Measurements from ENCODE around the gene C11orf65. TPM values are rescaled to one million over a fixed set of nuclear protein-coding genes. Genes with fewer than 3 reads are reported as not detected.

The C11orf65 gene
- total and polyA plus RNA-seq, 2 experiments from 2014 or later, result 0.58 TPM; not detected in 1

GRCh38 chr11:108495326-108495725 is 28.0 kb upstream of the C11orf65 start:
- H3K9me3 ChIP-seq (ENCODE audit: low read depth), result no peaks in the 10 kb centered on the region
- H3K27ac ChIP-seq, result no peak overlapping the region
- WGBS, 2 experiments (ENCODE audit: low coverage in 1 of 2, low lambda C conversion rate in 2 of 2, missing lambda C conversion rate in 2 of 2), result 83 to 85% methylated on average over 3 of the region's 3 CpGs
- H3K9me2 ChIP-seq (ENCODE audit: insufficient read depth), result no peaks in the 10 kb centered on the region
- H3K4me3 ChIP-seq, result no peak overlapping the region
- peaks cover 31% of the 10 kb centered on the region for H3K79me2 ChIP-seq (ENCODE audit: insufficient read depth)
- no peak overlapping the region for H2AFZ ChIP-seq
- H3K4me2 ChIP-seq (ENCODE audit: unreplicated experiment), result no peak overlapping the region
- in situ Hi-C loops (cut with MboI), result no loop called here
- no peak overlapping the region for H3K9ac ChIP-seq
- no peak for DNase-seq
- no peak for TF ChIP-seq EZH2phosphoT487 (IDR thresholded peaks at IDR 0.05; ENCODE audit: insufficient read depth, low read depth)
- TF ChIP-seq EZH2 (IDR thresholded peaks at IDR 0.05; ENCODE audit: insufficient read depth, poor library complexity, severe bottlenecking), result no peak
- peaks cover 20% of the 10 kb centered on the region for H3F3A ChIP-seq (ENCODE audit: insufficient read depth)
- H3K36me3 ChIP-seq (ENCODE audit: low read depth), result no peaks in the 10 kb centered on the region
- H4K20me1 ChIP-seq (ENCODE audit: insufficient read depth), result no peaks in the 10 kb centered on the region
- no peaks in the 10 kb centered on the region for H3K27me3 ChIP-seq (replicated peaks; ENCODE audit: insufficient read depth)
- peaks cover 11% of the 10 kb centered on the region for H3K4me1 ChIP-seq (ENCODE audit: insufficient read depth)

- in situ Hi-C loops (cut with MboI), result no loop called here
- H3K4me3 ChIP-seq, result no peak overlapping the region
- 39 to 47% methylated on average over 6 of the region's 6 CpGs for WGBS, 2 experiments (ENCODE audit: low coverage in 1 of 2, low lambda C conversion rate in 2 of 2, missing lambda C conversion rate in 2 of 2)
- H3K9me2 ChIP-seq (ENCODE audit: insufficient read depth), result no peaks in the 10 kb centered on the region
- DNase-seq, result no peak
- no peak overlapping the region for H3K9ac ChIP-seq
- H3K36me3 ChIP-seq (ENCODE audit: low read depth), result no peaks in the 10 kb centered on the region
- TF ChIP-seq EZH2 (IDR thresholded peaks at IDR 0.05; ENCODE audit: insufficient read depth, poor library complexity, severe bottlenecking), result no peak
- no peak for TF ChIP-seq EZH2phosphoT487 (IDR thresholded peaks at IDR 0.05; ENCODE audit: insufficient read depth, low read depth)
- H3K79me2 ChIP-seq (ENCODE audit: insufficient read depth), result peaks cover 31% of the 10 kb centered on the region
- H3K4me2 ChIP-seq (ENCODE audit: unreplicated experiment), result no peak overlapping the region
- H3F3A ChIP-seq (ENCODE audit: insufficient read depth), result peaks cover 19% of the 10 kb centered on the region
- H2AFZ ChIP-seq, result no peak overlapping the region
- H4K20me1 ChIP-seq (ENCODE audit: insufficient read depth), result no peaks in the 10 kb centered on the region
- peaks cover 11% of the 10 kb centered on the region for H3K4me1 ChIP-seq (ENCODE audit: insufficient read depth)
- no peaks in the 10 kb centered on the region for H3K9me3 ChIP-seq (ENCODE audit: low read depth)
- no peaks in the 10 kb centered on the region for H3K27me3 ChIP-seq (replicated peaks; ENCODE audit: insufficient read depth)
- no peak overlapping the region for H3K27ac ChIP-seq
Observed at GRCh38 chr11:108494182-108494581, 26.9 kb upstream of the C11orf65 start.

- no peak overlapping the region for H3K4me2 ChIP-seq (ENCODE audit: unreplicated experiment)
- no peaks in the 10 kb centered on the region for H4K20me1 ChIP-seq (ENCODE audit: insufficient read depth)
- H3K36me3 ChIP-seq (ENCODE audit: low read depth), result no peaks in the 10 kb centered on the region
- no peak for DNase-seq
- peaks cover 8% of the 10 kb centered on the region for H3K4me1 ChIP-seq (ENCODE audit: insufficient read depth)
- no peaks in the 10 kb centered on the region for H3K9me2 ChIP-seq (ENCODE audit: insufficient read depth)
- no peaks in the 10 kb centered on the region for H3K27me3 ChIP-seq (replicated peaks; ENCODE audit: insufficient read depth)
- H3K79me2 ChIP-seq (ENCODE audit: insufficient read depth), result peaks cover 31% of the 10 kb centered on the region
- H3K9me3 ChIP-seq (ENCODE audit: low read depth), result no peaks in the 10 kb centered on the region
- no peak overlapping the region for H3K4me3 ChIP-seq
- no peak overlapping the region for H3K27ac ChIP-seq
- in situ Hi-C loops (cut with MboI), result no loop called here
- no peak overlapping the region for H3K9ac ChIP-seq
- no peak overlapping the region for H2AFZ ChIP-seq
- WGBS, 2 experiments (ENCODE audit: low coverage in 1 of 2, low lambda C conversion rate in 2 of 2, missing lambda C conversion rate in 2 of 2), result 98 to 100% methylated on average over 3 of the region's 3 CpGs
- TF ChIP-seq EZH2phosphoT487 (IDR thresholded peaks at IDR 0.05; ENCODE audit: insufficient read depth, low read depth) (no peak), EZH2 (IDR thresholded peaks at IDR 0.05; ENCODE audit: insufficient read depth, poor library complexity, severe bottlenecking) (no peak)
- H3F3A ChIP-seq (ENCODE audit: insufficient read depth), result peaks cover 14% of the 10 kb centered on the region
Observed at GRCh38 chr11:108491936-108492335, 24.6 kb upstream of the C11orf65 start.

DNA sequence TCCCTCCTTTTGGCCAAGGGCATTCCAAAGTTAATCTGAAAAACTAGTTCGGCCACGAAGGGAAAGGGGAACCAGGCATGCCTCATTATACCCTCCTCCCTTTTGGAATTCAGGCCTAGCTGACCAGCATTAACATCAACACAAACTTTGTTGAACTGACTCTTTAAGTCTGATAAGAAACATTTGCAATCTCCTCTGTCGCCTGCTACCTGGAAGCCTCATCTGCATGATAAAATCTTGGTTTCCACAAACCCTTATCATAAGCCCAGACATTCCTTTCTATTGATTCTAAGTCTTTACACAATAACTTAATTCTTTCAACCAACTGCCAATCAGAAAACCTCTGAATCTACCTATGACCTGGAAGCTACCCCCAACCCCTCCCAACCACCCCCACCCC is 19.5 kb upstream of the C11orf65 start:
- Histone ChIP-seq H3K4me1 (ENCODE audit: insufficient read depth) (no peaks in the 10 kb centered on the region), H3K79me2 (ENCODE audit: insufficient read depth) (0 out of 2 replicates have a peak, but pooled peaks cover 3% of the 10 kb centered on the region), H3K9ac (no peak overlapping the region), H3F3A (ENCODE audit: insufficient read depth) (no peaks in the 10 kb centered on the region), H4K20me1 (ENCODE audit: insufficient read depth) (no peaks in the 10 kb centered on the region), H3K27ac (no peak overlapping the region), H3K4me3 (no peak overlapping the region), H3K4me2 (ENCODE audit: unreplicated experiment) (no peak overlapping the region), H3K9me3 (ENCODE audit: low read depth) (no peaks in the 10 kb centered on the region), H2AFZ (no peak overlapping the region), H3K36me3 (ENCODE audit: low read depth) (no peaks in the 10 kb centered on the region), H3K27me3 (replicated peaks; ENCODE audit: insufficient read depth) (no peaks in the 10 kb centered on the region), H3K9me2 (ENCODE audit: insufficient read depth) (no peaks in the 10 kb centered on the region)
- in situ Hi-C loops (cut with MboI), result no loop called here
- TF ChIP-seq EZH2 (IDR thresholded peaks at IDR 0.05; ENCODE audit: insufficient read depth, poor library complexity, severe bottlenecking) (no peak), EZH2phosphoT487 (IDR thresholded peaks at IDR 0.05; ENCODE audit: insufficient read depth, low read depth) (no peak)
- no peak for DNase-seq
- 90 to 100% methylated on average over 3 of the region's 3 CpGs for WGBS, 2 experiments (ENCODE audit: low coverage in 1 of 2, low lambda C conversion rate in 2 of 2, missing lambda C conversion rate in 2 of 2)

DNA sequence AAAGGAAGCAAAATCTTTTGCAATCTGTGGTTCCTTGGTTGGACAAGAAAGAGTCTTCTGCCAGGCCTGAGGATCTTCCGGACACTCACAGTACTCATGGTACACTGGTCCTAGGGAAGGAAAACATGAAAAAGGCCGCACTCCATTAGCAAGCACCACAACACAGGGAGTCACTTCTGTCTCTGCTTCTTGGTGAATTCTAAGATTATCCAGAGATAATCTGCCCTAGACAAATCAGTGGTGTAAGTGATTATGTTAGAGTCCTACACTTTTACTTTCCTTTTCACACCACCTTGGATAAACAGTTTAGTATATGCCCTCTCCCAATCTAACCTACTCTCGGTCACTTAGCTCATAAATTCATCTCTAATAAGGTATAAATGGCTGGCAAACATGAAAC is 19.0 kb upstream of the C11orf65 start:
- Histone ChIP-seq H3F3A (ENCODE audit: insufficient read depth) (no peaks in the 10 kb centered on the region), H3K9me2 (ENCODE audit: insufficient read depth) (no peaks in the 10 kb centered on the region), H3K36me3 (ENCODE audit: low read depth) (0 out of 2 replicates have a peak, but pooled peaks cover 2% of the 10 kb centered on the region), H3K4me1 (ENCODE audit: insufficient read depth) (no peaks in the 10 kb centered on the region), H3K4me3 (no peak overlapping the region), H3K27me3 (replicated peaks; ENCODE audit: insufficient read depth) (no peaks in the 10 kb centered on the region), H4K20me1 (ENCODE audit: insufficient read depth) (no peaks in the 10 kb centered on the region), H3K27ac (no peak overlapping the region), H3K4me2 (ENCODE audit: unreplicated experiment) (no peak overlapping the region), H3K79me2 (ENCODE audit: insufficient read depth) (0 out of 2 replicates have a peak, but pooled peaks cover 2% of the 10 kb centered on the region), H3K9ac (no peak overlapping the region), H2AFZ (no peak overlapping the region), H3K9me3 (ENCODE audit: low read depth) (no peaks in the 10 kb centered on the region)
- DNase-seq, result no peak
- in situ Hi-C loops (cut with MboI), result no loop called here
- TF ChIP-seq EZH2 (IDR thresholded peaks at IDR 0.05; ENCODE audit: insufficient read depth, poor library complexity, severe bottlenecking), result no peak
- no peak for TF ChIP-seq EZH2phosphoT487 (IDR thresholded peaks at IDR 0.05; ENCODE audit: insufficient read depth, low read depth)
- WGBS, 2 experiments (ENCODE audit: low coverage in 1 of 2, low lambda C conversion rate in 2 of 2, missing lambda C conversion rate in 2 of 2), result 94 to 97% methylated on average over 3 of the region's 3 CpGs

All from GM23248 (cell line).